ENCODE data around the gene NMUR2. TPM values are rescaled to one million over a fixed set of nuclear protein-coding genes. Genes with fewer than 3 reads are reported as not detected.
A peak's percentile ranks its signal among the peaks of the same experiment; 100 is the strongest.

Gene NMUR2
- total RNA-seq, 1 donor, result not detected

- TF ChIP-seq CTCF (IDR thresholded peaks at IDR 0.05; ENCODE audit: insufficient read depth, low read length), result no peak
- no peak for DNase-seq (ENCODE audit: low read depth)
- no peak overlapping the region for H3K4me3 ChIP-seq (ENCODE audit: low read depth, low read length)
These were observed 40.9 kb downstream of the NMUR2 start for GRCh38 chr5:152364172-152364571.

- H3K4me3 ChIP-seq (ENCODE audit: low read depth, low read length), result no peak overlapping the region
- TF ChIP-seq CTCF (IDR thresholded peaks at IDR 0.05; ENCODE audit: insufficient read depth, low read length), result no peak
- no peak for DNase-seq (ENCODE audit: low read depth)
These were observed 46.1 kb downstream of the NMUR2 start for GRCh38 chr5:152358861-152359568.

GRCh38 chr5:152356506-152356905, 48.6 kb downstream of the NMUR2 start:
- TF ChIP-seq CTCF (IDR thresholded peaks at IDR 0.05; ENCODE audit: insufficient read depth, low read length), result no peak
- no peak for DNase-seq (ENCODE audit: low read depth)
- H3K4me3 ChIP-seq (ENCODE audit: low read depth, low read length), result no peak overlapping the region

- TF ChIP-seq CTCF (IDR thresholded peaks at IDR 0.05; ENCODE audit: insufficient read depth, low read length), result no peak
These were observed 50.0 kb downstream of the NMUR2 start for GRCh38 chr5:152355061-152355460.

GRCh38 chr5:152353001-152353400, 52.1 kb downstream of the NMUR2 start:
- H3K4me3 ChIP-seq (ENCODE audit: low read depth, low read length), result no peak overlapping the region
- no peak for TF ChIP-seq CTCF (IDR thresholded peaks at IDR 0.05; ENCODE audit: insufficient read depth, low read length)
- DNase-seq (ENCODE audit: low read depth), result no peak

More at GRCh38 chr5:152355061-152355460, 50.0 kb downstream of the NMUR2 start:
- DNase-seq (ENCODE audit: low read depth), result no peak
- no peak overlapping the region for H3K4me3 ChIP-seq (ENCODE audit: low read depth, low read length)

- TF ChIP-seq CTCF (IDR thresholded peaks at IDR 0.05; ENCODE audit: insufficient read depth, low read length), result peak; percentile 46
- DNase-seq (ENCODE audit: low read depth), result peak; percentile 1
These were observed 55.2 kb downstream of the NMUR2 start for GRCh38 chr5:152349683-152350526.

More at GRCh38 chr5:152349683-152350526, 55.2 kb downstream of the NMUR2 start:
- no peak overlapping the region for H3K4me3 ChIP-seq (ENCODE audit: low read depth, low read length)
